Transverse colon (tissue), 4 donors: ENCODE measurements around the gene ATP9B. TPM values are rescaled to one million over a fixed set of nuclear protein-coding genes. Genes with fewer than 3 reads are reported as not detected.
"Not testable (repeated sequence)": the region's sequence is repeated elsewhere in the genome, so short reads cannot be mapped to it uniquely, and the experiment has no call there.

Experiments
- DNase-seq: peaks from one replicate; pipeline ENCODE4 v3.0.0-alpha.2; 2019
- H3K27ac ChIP-seq, 4 donors: fragments of 200-600 bp; sonication (generic); 2 replicates each; pipeline ENCODE4 v1.5.1; 2016 to 2018; ENCODE audit warnings: inconsistent platforms in 4 of 4
- H3K27me3 ChIP-seq: fragments of 200-600 bp; sonication (generic); 2 replicates; pipeline ENCODE4 v1.5.1; 2017; ENCODE audit warnings: inconsistent platforms
- H3K36me3 ChIP-seq, 4 donors: fragments of 200-600 bp; sonication (generic); 2 replicates each; pipeline ENCODE4 v1.5.1; 2017 to 2019; ENCODE audit warnings: inconsistent platforms in 4 of 4
- H3K4me1 ChIP-seq, 4 donors: fragments of 200-600 bp; sonication (generic); 2 replicates each; pipeline ENCODE4 v1.5.1; 2017 to 2020; ENCODE audit warnings: inconsistent platforms in 4 of 4
- H3K4me3 ChIP-seq, 4 donors: fragments of 200-600 bp; sonication (generic); 1 replicate in 1 of 4; 2 replicates in 3 of 4; pipeline versions ENCODE4 v1.5.1 to v1.6.1; 2017 to 2019; ENCODE audit warnings: inconsistent platforms in 4 of 4
- H3K9me3 ChIP-seq, 2 donors: fragments of 200-600 bp; sonication (generic); 2 replicates each; pipeline ENCODE4 v1.5.1; 2017 to 2019; ENCODE audit warnings: inconsistent platforms in 2 of 2
- CTCF ChIP-seq, 5 experiments: fragments of 200-600 bp in 3 of 5; fragments of 450-650 bp in 2 of 5; sonication (generic) in 3 of 5; IDR thresholded peaks; 1 replicate in 2 of 5; 2 replicates in 3 of 5; pipeline ENCODE4 v1.5.1; 2016 to 2017; ENCODE audit warnings: antibody characterized with exemption in 5 of 5, inconsistent platforms in 3 of 5, mild to moderate bottlenecking in 2 of 5, moderate library complexity in 1 of 5
- EP300 ChIP-seq: sonication (generic); formaldehyde crosslinking; IDR thresholded peaks from one replicate; pipeline ENCODE4 v1.6.1; 2017; ENCODE audit warnings: antibody characterized with exemption, low read depth
- POLR2A ChIP-seq: fragments of 450-650 bp; IDR thresholded peaks from one replicate; pipeline ENCODE4 v1.6.1; 2016; ENCODE audit warnings: antibody characterized with exemption, mild to moderate bottlenecking, moderate library complexity
- POLR2AphosphoS5 ChIP-seq, 3 donors: sonication (generic); formaldehyde crosslinking; IDR thresholded peaks; one replicate each; pipeline ENCODE4 v1.6.1; 2016; ENCODE audit warnings: antibody characterized with exemption in 3 of 3
- WGBS, 2 donors: methylation state at CpG; one replicate each; pipeline ENCODE4 v1.1.5; 2018; ENCODE audit warnings: low coverage in 1 of 2; 5-methylcytosine and 5-hydroxymethylcytosine counted together
- in situ Hi-C, 4 donors: fragments of 200-750 bp; cut with MboI; loops; one replicate each; pipeline versions ENCODE4 v1.15.0 to v1.15.1; 2017; ENCODE audit warnings: low sequenced_read_pairs in 3 of 4, low pct_ligation_motif_present in 1 of 4, low pct_unique_long_range_greater_than_20kb in 1 of 4
- intact Hi-C: fragments of 100-400 bp; cut with DNase I; formaldehyde crosslinking; loops from one replicate; pipeline ENCODE4 v1.15.1; 2023; ENCODE audit warnings: low total_unique reads
- total RNA-seq, 4 donors: library from RNA; depleted of rRNA; stranded (reverse); fragments of >200 nt; gene quantifications; one replicate each; pipeline ENCODE4 v1.1.0, GENCODE V29; 2016

Gene ATP9B
- total RNA-seq, 4 donors from 2014 or later, result 36.3 to 70.3 (median 41.6) TPM

GRCh38 chr18:79260510-79260909 is 191.3 kb downstream of the ATP9B start:
- Histone ChIP-seq H3K4me3 (no peak overlapping the region), H3K36me3 (no peaks in the 10 kb centered on the region), H3K27ac (no peak overlapping the region), H3K4me1 (no peaks in the 10 kb centered on the region), H3K9me3 (no peaks in the 10 kb centered on the region), H3K27me3 (no peaks in the 10 kb centered on the region)
- no peak for TF ChIP-seq EP300
- no peak for TF ChIP-seq POLR2AphosphoS5 (IDR thresholded peaks at IDR 0.05)
- TF ChIP-seq POLR2A, result no peak
- TF ChIP-seq CTCF (IDR thresholded peaks at IDR 0.05), result no peak
- no peak for DNase-seq
- WGBS, 2 donors, result 87% methylated on average over 1 of the region's 1 CpG; no CpG with 5 or more reads in 1 of the 2 donors
- intact Hi-C loops, result no loop called here
- in situ Hi-C loops, result no loop called here

GRCh38 chr18:79265068-79265467 is 195.9 kb downstream of the ATP9B start:
- 92 to 96% methylated on average over 4 to 9 of the region's 9 CpGs for WGBS, 2 donors
- DNase-seq, H3K27ac ChIP-seq, H3K4me3 ChIP-seq, H3K9me3 ChIP-seq, H3K27me3 ChIP-seq, intact Hi-C loops, H3K4me1 ChIP-seq, in situ Hi-C loops, H3K36me3 ChIP-seq: not testable (repeated sequence)

GRCh38 chr18:79271812-79272211 is 202.6 kb downstream of the ATP9B start:
- in situ Hi-C loops, intact Hi-C loops, H3K36me3 ChIP-seq, H3K27me3 ChIP-seq, DNase-seq, H3K4me3 ChIP-seq, H3K27ac ChIP-seq, H3K4me1 ChIP-seq, H3K9me3 ChIP-seq: not testable (repeated sequence)

- intact Hi-C loops, result no loop called here
Measured at GRCh38 chr18:79272916-79273315, 203.7 kb downstream of the ATP9B start.

GRCh38 chr18:79274823-79275222 is 205.6 kb downstream of the ATP9B start:
- WGBS, 2 donors, result 90 to 100% methylated on average over 1 to 8 of the region's 8 CpGs
- Histone ChIP-seq H3K9me3 (no peaks in the 10 kb centered on the region), H3K36me3 (no peaks in the 10 kb centered on the region), H3K4me3 (no peak overlapping the region), H3K27me3 (no peaks in the 10 kb centered on the region), H3K27ac (no peak overlapping the region), H3K4me1 (no peaks in the 10 kb centered on the region)
- intact Hi-C loops (no loop called here), in situ Hi-C loops (no loop called here)
- no peak for DNase-seq
- TF ChIP-seq CTCF (IDR thresholded peaks at IDR 0.05) (no peak), EP300 (no peak), POLR2AphosphoS5 (IDR thresholded peaks at IDR 0.05) (no peak), POLR2A (no peak)

More at GRCh38 chr18:79272916-79273315, 203.7 kb downstream of the ATP9B start:
- H3K27ac ChIP-seq, result no peak overlapping the region
- 90 to 96% methylated on average over 5 to 8 of the region's 8 CpGs for WGBS, 2 donors
- H3K4me1 ChIP-seq, result no peaks in the 10 kb centered on the region
- H3K9me3 ChIP-seq, result no peaks in the 10 kb centered on the region
- no peaks in the 10 kb centered on the region for H3K36me3 ChIP-seq
- no peak overlapping the region for H3K4me3 ChIP-seq
- H3K27me3 ChIP-seq, result no peaks in the 10 kb centered on the region
- DNase-seq, result no peak
- TF ChIP-seq CTCF (IDR thresholded peaks at IDR 0.05), result no peak
- TF ChIP-seq EP300, result no peak
- TF ChIP-seq POLR2A, result no peak
- TF ChIP-seq POLR2AphosphoS5 (IDR thresholded peaks at IDR 0.05), result no peak
- in situ Hi-C loops, result no loop called here
